Chondrocyte (in vitro differentiated cells): ENCODE results near the gene FBLIM1. TPM values are rescaled to one million over a fixed set of nuclear protein-coding genes. Genes with fewer than 3 reads are reported as not detected.

Source experiments
- DNase-seq: peaks from one replicate; pipeline ENCODE4 v3.0.0; 2021; ENCODE audit warnings: mixed read lengths, low spot score
- H3K27ac Mint-ChIP-seq: one replicate; pipeline ENCODE4 v1.8.0; 2021; ENCODE audit warnings: mild to moderate bottlenecking, moderate library complexity, mixed read lengths; ENCODE audit not compliant: unreplicated experiment
- H3K27me3 Mint-ChIP-seq: 2 replicates; pipeline ENCODE4 v1.8.0; 2021; ENCODE audit warnings: low read depth, mixed read lengths
- H3K36me3 Mint-ChIP-seq: 2 replicates; pipeline ENCODE4 v1.8.0; 2021; ENCODE audit warnings: low read depth, mixed read lengths
- H3K4me1 Mint-ChIP-seq: 2 replicates; pipeline ENCODE4 v1.8.0; 2021; ENCODE audit warnings: low read depth, mild to moderate bottlenecking, mixed read lengths
- H3K4me3 Mint-ChIP-seq: one replicate; pipeline ENCODE4 v1.8.0; 2021; ENCODE audit warnings: mild to moderate bottlenecking, moderate library complexity, mixed read lengths; ENCODE audit not compliant: unreplicated experiment
- H3K9me3 Mint-ChIP-seq: 2 replicates; pipeline ENCODE4 v1.8.0; 2021; ENCODE audit warnings: low read depth, mixed read lengths
- total RNA-seq: library from RNA; stranded (reverse); gene quantifications from 3 replicates; pipeline ENCODE4 v1.2.1, GENCODE V29; 2021
- TF ChIP-seq, protein P1 (sequence below): fragments of 200-600 bp; sonication (generic); IDR thresholded peaks from 2 replicates; pipeline ENCODE4 v1.5.0; 2021; ENCODE audit warnings: antibody characterized with exemption, mild to moderate bottlenecking, moderate library complexity

The FBLIM1 gene
- total RNA-seq, 1 donor from 2014 or later: 492 TPM

DNA sequence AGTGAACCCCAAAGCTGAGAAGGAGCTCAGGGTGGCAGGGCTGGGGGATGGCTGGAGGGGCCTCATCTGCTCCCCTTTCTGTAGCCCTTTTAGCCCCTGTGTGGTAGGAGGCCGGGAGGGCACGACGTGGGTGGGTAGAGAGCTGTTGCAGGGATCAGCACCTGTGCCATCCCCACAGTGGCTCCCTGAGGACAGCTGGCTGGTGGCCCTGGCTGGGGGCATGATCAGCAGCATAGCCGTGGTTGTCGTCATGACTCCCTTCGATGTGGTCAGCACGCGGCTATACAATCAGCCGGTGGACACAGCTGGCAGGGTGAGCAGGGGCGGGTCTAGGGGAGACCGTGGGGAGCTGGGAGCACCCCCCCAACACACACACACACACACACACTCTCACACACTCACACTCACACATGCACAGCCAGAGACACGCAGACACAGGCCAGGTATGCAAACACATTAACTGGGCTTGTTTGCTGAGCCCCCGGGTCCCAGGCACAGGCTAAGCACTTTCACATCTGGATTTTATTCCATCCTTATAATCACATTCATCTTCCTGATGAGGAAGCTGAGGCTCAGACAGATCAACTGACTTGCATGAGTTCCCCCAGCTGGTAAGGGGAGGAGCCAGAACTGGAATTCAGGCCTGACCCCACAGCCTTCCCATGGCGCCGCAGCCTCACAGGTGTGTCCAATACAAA is 20.0 kb upstream of the FBLIM1 start:
- no peaks in the 10 kb centered on the region for H3K9me3 Mint-ChIP-seq
- no peak overlapping the region for H3K4me3 Mint-ChIP-seq
- H3K27me3 Mint-ChIP-seq: no peaks in the 10 kb centered on the region
- DNase-seq: no peak
- peaks cover 7% of the 10 kb centered on the region for H3K4me1 Mint-ChIP-seq
- TF ChIP-seq, protein P1, sequence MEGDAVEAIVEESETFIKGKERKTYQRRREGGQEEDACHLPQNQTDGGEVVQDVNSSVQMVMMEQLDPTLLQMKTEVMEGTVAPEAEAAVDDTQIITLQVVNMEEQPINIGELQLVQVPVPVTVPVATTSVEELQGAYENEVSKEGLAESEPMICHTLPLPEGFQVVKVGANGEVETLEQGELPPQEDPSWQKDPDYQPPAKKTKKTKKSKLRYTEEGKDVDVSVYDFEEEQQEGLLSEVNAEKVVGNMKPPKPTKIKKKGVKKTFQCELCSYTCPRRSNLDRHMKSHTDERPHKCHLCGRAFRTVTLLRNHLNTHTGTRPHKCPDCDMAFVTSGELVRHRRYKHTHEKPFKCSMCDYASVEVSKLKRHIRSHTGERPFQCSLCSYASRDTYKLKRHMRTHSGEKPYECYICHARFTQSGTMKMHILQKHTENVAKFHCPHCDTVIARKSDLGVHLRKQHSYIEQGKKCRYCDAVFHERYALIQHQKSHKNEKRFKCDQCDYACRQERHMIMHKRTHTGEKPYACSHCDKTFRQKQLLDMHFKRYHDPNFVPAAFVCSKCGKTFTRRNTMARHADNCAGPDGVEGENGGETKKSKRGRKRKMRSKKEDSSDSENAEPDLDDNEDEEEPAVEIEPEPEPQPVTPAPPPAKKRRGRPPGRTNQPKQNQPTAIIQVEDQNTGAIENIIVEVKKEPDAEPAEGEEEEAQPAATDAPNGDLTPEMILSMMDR: no peak
- H3K27ac Mint-ChIP-seq: no peak overlapping the region
- H3K36me3 Mint-ChIP-seq: peaks cover 2% of the 10 kb centered on the region

DNA sequence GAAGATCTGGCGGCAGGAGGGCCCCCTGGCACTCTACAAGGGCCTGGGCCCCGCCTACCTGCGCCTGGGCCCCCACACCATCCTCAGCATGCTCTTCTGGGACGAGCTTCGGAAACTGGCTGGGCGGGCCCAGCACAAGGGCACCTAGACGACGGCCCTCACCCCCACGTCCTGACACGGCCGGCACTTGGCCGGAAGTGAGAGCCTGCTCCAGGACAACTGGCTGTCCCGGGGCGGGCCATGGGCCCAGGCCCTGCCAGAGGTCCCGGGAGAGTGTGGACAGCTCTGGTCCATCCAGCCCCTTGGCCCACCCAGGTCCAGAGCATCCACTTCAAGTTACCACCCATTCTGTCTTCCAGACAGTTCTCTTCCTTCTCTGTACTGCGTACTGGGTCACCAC is 19.3 kb upstream of the FBLIM1 start:
- DNase-seq: no peak
- Mint-ChIP-seq H3K27ac (no peak overlapping the region), H3K4me3 (no peak overlapping the region), H3K9me3 (no peaks in the 10 kb centered on the region), H3K4me1 (peaks cover 7% of the 10 kb centered on the region), H3K36me3 (peaks cover 2% of the 10 kb centered on the region), H3K27me3 (no peaks in the 10 kb centered on the region)
- TF ChIP-seq, protein P1: no peak

DNA sequence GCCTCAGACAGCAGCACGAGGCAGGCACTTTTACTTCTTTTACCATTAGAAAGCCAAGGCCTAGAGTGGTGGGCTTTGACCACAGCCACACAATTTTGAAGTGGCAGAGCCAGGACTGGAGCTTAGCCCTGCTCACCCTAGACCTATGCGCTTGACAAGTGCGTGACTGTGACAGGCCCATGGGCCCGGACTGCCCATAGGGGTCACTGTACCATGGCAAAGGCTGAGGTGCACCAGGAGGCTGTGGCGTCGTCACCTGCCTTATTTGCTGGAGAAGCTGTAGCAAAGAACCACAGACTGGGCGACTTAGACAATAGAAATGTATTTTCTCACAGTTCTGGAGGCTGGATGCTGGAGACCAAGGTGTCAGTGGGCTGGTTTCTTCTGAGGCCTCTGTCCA is 18.9 kb upstream of the FBLIM1 start:
- TF ChIP-seq, protein P1: peak; percentile 49
- Mint-ChIP-seq H3K36me3 (peaks cover 2% of the 10 kb centered on the region), H3K27ac (no peak overlapping the region), H3K4me3 (no peak overlapping the region), H3K9me3 (no peaks in the 10 kb centered on the region), H3K27me3 (no peaks in the 10 kb centered on the region), H3K4me1 (peaks cover 7% of the 10 kb centered on the region)
- DNase-seq: no peak

DNA sequence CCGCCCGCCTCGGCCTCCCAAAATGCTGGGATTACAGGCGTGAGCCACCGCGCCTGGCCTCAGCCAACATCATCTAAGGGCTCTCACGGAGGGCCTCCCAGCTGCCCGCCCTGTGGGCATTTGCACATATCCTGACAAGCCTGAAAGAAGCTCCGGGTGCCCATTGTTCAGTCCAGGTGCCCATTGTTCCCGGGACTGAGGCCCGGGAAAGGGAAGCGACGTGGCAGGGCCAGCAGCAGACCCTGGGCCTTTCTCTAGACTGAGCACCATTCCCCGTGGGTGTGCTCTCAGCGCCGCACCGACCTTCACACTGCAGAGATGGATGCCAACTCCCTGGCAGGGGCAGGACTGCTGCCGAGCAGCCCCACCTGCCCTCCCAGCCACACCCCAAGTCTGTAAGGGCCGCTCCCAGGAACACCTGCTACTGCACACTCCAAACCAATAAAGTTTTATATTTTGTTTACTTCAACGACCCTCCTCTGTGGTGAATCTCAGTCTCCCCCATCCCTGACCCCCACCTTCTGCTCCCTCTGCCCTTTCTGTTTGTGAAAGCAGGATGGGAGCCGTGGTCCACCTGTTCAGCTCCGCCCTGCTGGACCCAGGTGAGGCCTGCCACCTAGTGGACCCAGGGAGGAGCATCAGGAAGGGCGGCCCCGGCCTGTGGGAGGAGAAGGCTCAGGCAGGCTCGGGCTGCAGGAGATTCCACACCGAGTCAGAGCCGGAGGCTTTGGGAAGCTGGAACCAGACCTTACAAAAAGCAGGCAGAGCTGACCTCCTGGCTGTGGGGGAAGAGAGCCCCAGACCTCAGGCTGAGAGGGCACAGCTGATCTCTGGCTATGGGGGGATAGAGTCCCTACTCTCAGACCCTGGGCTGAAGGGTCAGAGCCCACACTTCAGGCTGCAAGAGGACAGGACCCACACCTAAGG is 17.4 kb upstream of the FBLIM1 start:
- Mint-ChIP-seq H3K4me1 (peaks cover 10% of the 10 kb centered on the region), H3K27ac (no peak overlapping the region), H3K27me3 (no peaks in the 10 kb centered on the region), H3K36me3 (peaks cover 2% of the 10 kb centered on the region), H3K9me3 (no peaks in the 10 kb centered on the region), H3K4me3 (no peak overlapping the region)
- DNase-seq: no peak
- TF ChIP-seq, protein P1: peak; percentile 88

DNA sequence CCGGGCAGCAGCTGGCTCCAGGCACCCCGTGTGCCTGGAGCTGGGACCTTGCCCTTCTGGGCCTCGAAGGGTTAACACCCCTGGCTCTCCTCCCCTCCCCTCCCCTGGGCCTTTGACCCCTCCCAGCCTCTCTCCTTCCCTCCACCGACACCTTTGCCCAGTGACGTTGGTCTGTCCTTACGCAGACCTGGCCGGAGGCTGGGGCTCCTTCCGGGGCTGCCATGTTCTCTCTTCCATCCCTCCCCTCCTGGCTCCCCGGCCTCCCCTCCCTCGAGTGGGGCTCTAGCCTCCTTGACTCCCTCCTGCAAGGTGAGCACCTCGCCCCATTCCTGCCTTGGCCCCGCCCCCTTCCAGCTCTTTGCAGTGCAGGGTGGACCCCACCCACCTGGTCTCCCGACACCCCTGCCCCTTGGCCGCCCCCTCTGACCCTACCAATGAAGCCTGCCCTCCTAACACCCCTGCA is 16.2 kb upstream of the FBLIM1 start, which contains the start of gene TMEM82:
Gene TMEM82 (plus strand): TSS at position 161 of the 463 bp plus-strand sequence. CDS start 61 bp downstream, at position 222.
- H3K4me3 Mint-ChIP-seq: no peak within 1 kb of the TSS

More for the DNA sequence above, 16.2 kb upstream of the FBLIM1 start, which contains the start of gene TMEM82:
- H3K4me1 Mint-ChIP-seq: peaks cover 18% of the 10 kb centered on the region
- no peaks in the 10 kb centered on the region for H3K27me3 Mint-ChIP-seq
- no peak for DNase-seq
- H3K9me3 Mint-ChIP-seq: no peaks in the 10 kb centered on the region
- peaks cover 2% of the 10 kb centered on the region for H3K36me3 Mint-ChIP-seq
- no peak within 1 kb of the TSS for H3K27ac Mint-ChIP-seq
- TF ChIP-seq, protein P1: no peak
